Tibial artery (tissue), 4 donors: ENCODE data around the gene NUDCD2.
"Not testable (repeated sequence)": the region's sequence is repeated elsewhere in the genome, so short reads cannot be mapped to it uniquely, and the experiment has no call there.

ENCODE experiments used
- DNase-seq, 2 donors: peaks; one replicate each; pipeline ENCODE4 v3.0.0-alpha.2; 2019
- H3K27ac ChIP-seq, 2 donors: fragments of 200-600 bp; sonication (generic) in 1 of 2; 1 replicate in 1 of 2; 2 replicates in 1 of 2; pipeline ENCODE4 v1.5.1; 2018 to 2019; ENCODE audit warnings: mild to moderate bottlenecking in 1 of 2
- H3K27me3 ChIP-seq, 2 donors: fragments of 200-600 bp; sonication (generic) in 1 of 2; one replicate each; pipeline versions ENCODE4 v1.5.1 to v1.6.0; 2016 to 2019
- H3K36me3 ChIP-seq, 3 donors: fragments of 200-600 bp; sonication (generic) in 2 of 3; one replicate each; pipeline ENCODE4 v1.5.1; 2016 to 2019; ENCODE audit warnings: mild to moderate bottlenecking in 2 of 3
- H3K4me1 ChIP-seq, 4 donors: fragments of 200-600 bp; sonication (generic) in 2 of 4; 1 replicate in 3 of 4; 2 replicates in 1 of 4; pipeline ENCODE4 v1.5.1; 2016 to 2019
- H3K4me3 ChIP-seq, 2 donors: fragments of 200-600 bp; sonication (generic) in 1 of 2; 1 replicate in 1 of 2; 2 replicates in 1 of 2; pipeline ENCODE4 v1.5.1; 2018 to 2019; ENCODE audit warnings: mild to moderate bottlenecking in 2 of 2
- H3K9me3 ChIP-seq, 3 donors: fragments of 200-600 bp; sonication (generic) in 1 of 3; one replicate each; pipeline ENCODE4 v1.5.1; 2016 to 2019
- intact Hi-C: fragments of 100-400 bp; cut with DNase I; formaldehyde crosslinking; loops from one replicate; pipeline ENCODE4 v1.15.0; 2023; ENCODE audit warnings: low total_unique reads
- TF ChIP-seq, protein P1 (sequence below), 2 experiments: fragments of 200-600 bp in 1 of 2; fragments of 450-650 bp in 1 of 2; IDR thresholded peaks; one replicate each; pipeline ENCODE4 v1.5.1; 2017 to 2019; ENCODE audit warnings: antibody characterized with exemption in 2 of 2, mild to moderate bottlenecking in 1 of 2, moderate library complexity in 1 of 2

The NUDCD2 gene

DNA sequence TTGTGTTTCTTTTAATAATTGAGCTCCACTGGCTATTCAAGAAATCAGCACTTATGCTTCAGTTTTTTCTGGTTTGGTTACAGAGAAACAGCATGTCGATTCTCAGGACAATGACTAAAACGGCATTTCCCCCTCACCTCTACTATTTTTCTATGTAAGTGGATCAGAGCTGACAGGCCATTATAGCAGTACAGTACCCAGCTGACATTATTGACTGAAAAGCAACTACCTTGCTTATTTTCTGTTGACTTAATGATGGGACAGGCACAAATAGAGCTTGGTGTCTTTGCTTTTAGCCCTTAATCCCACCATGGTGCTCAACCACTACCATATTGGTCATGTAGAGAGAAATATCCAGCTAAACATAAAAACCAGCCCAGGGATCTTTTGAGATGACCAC, 57.9 kb downstream of the NUDCD2 start:
- no peaks in the 10 kb centered on the region for H3K4me1 ChIP-seq
- H3K9me3 ChIP-seq: no peaks in the 10 kb centered on the region
- no peak for DNase-seq
- H3K4me3 ChIP-seq: no peak overlapping the region
- peaks cover 0 to 3% of the 10 kb centered on the region in 2 donors for H3K27me3 ChIP-seq
- no peaks in the 10 kb centered on the region for H3K36me3 ChIP-seq
- TF ChIP-seq, protein P1, sequence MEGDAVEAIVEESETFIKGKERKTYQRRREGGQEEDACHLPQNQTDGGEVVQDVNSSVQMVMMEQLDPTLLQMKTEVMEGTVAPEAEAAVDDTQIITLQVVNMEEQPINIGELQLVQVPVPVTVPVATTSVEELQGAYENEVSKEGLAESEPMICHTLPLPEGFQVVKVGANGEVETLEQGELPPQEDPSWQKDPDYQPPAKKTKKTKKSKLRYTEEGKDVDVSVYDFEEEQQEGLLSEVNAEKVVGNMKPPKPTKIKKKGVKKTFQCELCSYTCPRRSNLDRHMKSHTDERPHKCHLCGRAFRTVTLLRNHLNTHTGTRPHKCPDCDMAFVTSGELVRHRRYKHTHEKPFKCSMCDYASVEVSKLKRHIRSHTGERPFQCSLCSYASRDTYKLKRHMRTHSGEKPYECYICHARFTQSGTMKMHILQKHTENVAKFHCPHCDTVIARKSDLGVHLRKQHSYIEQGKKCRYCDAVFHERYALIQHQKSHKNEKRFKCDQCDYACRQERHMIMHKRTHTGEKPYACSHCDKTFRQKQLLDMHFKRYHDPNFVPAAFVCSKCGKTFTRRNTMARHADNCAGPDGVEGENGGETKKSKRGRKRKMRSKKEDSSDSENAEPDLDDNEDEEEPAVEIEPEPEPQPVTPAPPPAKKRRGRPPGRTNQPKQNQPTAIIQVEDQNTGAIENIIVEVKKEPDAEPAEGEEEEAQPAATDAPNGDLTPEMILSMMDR (IDR thresholded peaks at IDR 0.05): no peak
- H3K27ac ChIP-seq: no peak overlapping the region
- intact Hi-C loops: no loop called here

DNA sequence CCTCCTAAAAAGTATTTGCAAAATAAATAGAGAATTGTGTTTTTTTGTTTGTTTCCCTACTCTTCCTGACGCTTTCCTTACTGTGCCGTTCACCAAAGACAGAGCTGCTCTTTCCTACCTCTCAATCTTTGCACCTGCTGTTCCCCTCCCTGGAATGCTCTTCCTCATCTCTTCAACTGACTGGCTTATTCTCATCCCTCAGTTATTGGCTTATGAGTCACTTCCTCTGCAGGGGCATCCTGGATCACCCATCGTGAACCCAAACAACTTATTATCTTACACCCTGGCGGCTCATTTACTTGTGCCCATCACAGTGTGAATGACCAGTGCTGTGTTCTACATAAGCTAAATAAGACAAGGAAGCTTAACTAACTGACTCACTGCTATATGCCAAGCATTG, 58.6 kb downstream of the NUDCD2 start:
- TF ChIP-seq, protein P1 (IDR thresholded peaks at IDR 0.05): no peak
- no peak overlapping the region for H3K27ac ChIP-seq
- no peaks in the 10 kb centered on the region for H3K9me3 ChIP-seq
- peaks cover 0 to 3% of the 10 kb centered on the region in 2 donors for H3K27me3 ChIP-seq
- DNase-seq: no peak
- intact Hi-C loops: no loop called here
- H3K4me3 ChIP-seq: no peak overlapping the region
- H3K36me3 ChIP-seq: no peaks in the 10 kb centered on the region
- no peaks in the 10 kb centered on the region for H3K4me1 ChIP-seq

DNA sequence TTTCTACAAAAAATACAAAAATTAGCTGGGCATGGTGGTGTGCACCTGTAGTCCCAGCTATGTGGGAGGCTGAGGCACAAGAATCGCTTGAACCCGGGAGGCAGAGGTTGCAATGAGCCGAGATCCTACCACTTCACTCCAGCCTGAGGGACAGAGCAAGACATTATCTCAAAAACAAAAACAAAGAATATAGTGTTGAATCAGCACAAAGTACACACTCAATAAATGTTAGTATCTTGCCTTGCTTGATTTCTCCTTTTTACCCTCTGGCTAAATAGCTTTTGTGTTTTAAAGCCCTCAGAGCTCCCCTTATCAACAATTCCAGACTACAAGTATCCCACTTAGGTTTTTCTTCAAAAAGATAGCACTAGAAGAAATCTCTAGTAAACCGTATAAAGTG, 60.0 kb downstream of the NUDCD2 start:
- Histone ChIP-seq H3K27ac (no peak overlapping the region), H3K4me3 (no peak overlapping the region), H3K27me3 (peaks cover 0 to 3% of the 10 kb centered on the region in 2 donors), H3K9me3 (no peaks in the 10 kb centered on the region), H3K4me1 (no peaks in the 10 kb centered on the region), H3K36me3 (no peaks in the 10 kb centered on the region)
- TF ChIP-seq, protein P1 (IDR thresholded peaks at IDR 0.05): no peak
- DNase-seq: no peak
- intact Hi-C loops: no loop called here

DNA sequence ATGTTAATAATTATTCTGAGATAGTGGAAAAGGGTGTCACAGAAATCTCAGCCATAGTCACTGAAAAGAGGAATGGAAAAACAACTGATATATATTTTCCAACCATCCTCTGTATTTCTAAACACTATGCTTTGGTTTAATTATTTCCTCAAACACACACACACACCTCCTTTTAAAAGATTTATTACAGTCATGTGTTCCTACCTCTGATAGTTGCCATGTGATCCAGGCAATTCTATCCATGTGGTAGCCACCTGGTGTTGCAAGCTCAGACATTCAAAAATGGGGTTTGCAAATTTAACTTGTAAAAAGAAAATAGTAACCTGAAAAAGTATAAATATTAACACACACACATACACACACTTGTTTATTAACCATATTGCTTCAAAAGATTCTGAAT, 62.5 kb downstream of the NUDCD2 start:
- no peak for DNase-seq
- H3K36me3 ChIP-seq: no peaks in the 10 kb centered on the region
- intact Hi-C loops: no loop called here

DNA sequence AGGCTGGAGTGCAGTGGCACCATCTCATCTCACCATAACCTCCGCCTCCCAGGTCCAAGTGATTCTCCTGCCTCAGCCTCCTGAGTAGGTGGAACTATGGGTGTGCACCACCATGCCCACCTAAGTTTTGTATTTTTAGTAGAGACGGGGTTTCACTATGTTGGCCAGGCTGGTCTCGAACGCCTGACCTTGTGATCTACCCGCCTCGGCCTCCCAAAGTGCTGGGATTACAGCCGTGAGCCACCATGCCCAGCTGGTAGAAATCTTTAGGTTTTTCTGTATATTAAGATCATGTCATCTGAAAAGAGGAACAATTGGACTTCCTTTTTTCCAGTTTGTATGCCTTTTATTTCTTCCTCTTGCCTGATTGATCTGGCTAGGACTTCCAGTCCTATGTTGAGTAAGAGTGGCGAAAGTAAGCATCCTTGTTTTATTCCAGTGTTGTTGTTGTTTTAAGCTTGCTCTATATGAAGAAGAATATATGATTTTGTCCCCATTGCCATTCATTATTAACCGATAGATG, 63.0 kb downstream of the NUDCD2 start:
- DNase-seq, H3K9me3 ChIP-seq, H3K4me1 ChIP-seq, intact Hi-C loops, H3K27me3 ChIP-seq, H3K4me3 ChIP-seq, H3K27ac ChIP-seq, H3K36me3 ChIP-seq: not testable (repeated sequence)

More for the DNA sequence above, 62.5 kb downstream of the NUDCD2 start:
- Histone ChIP-seq H3K27me3 (peaks cover 0 to 3% of the 10 kb centered on the region in 2 donors), H3K9me3 (peaks cover 0 to 4% (median 0%) of the 10 kb centered on the region in 3 donors), H3K4me3 (no peak overlapping the region), H3K4me1 (no peaks in the 10 kb centered on the region), H3K27ac (no peak overlapping the region)
- TF ChIP-seq, protein P1 (IDR thresholded peaks at IDR 0.05): no peak
